ENCODE results near the gene ANKRD13C.
A peak's percentile ranks its signal among the peaks of the same experiment; 100 is the strongest.
"Not testable (repeated sequence)": the region's sequence is repeated elsewhere in the genome, so short reads cannot be mapped to it uniquely, and the experiment has no call there.

The ANKRD13C gene

GRCh38 chr1:70361727-70362398 lies 7.3 kb upstream of the ANKRD13C start:
- H3K27ac ChIP-seq (ENCODE audit: insufficient read depth, low read length, poor library complexity, severe bottlenecking) = no peak overlapping the region
- no peak for DNase-seq
- H3K27me3 ChIP-seq (replicated peaks; ENCODE audit: control insufficient read depth, insufficient read depth, low read length, poor library complexity, severe bottlenecking) = no peaks in the 10 kb centered on the region
- no peaks in the 10 kb centered on the region for H3K36me3 ChIP-seq (ENCODE audit: control insufficient read depth, insufficient read depth, low read length)
- H3K9me3 ChIP-seq (ENCODE audit: control insufficient read depth, low read length) = no peaks in the 10 kb centered on the region
- H3K4me1 ChIP-seq (ENCODE audit: control insufficient read depth, insufficient read depth, low read length, poor library complexity, severe bottlenecking) = no peaks in the 10 kb centered on the region
- no peak overlapping the region for H3K4me3 ChIP-seq (ENCODE audit: insufficient read depth, low read depth, low read length, poor library complexity, severe bottlenecking)

GRCh38 chr1:70360321-70360720 lies 5.8 kb upstream of the ANKRD13C start:
- no peak for DNase-seq
- no peaks in the 10 kb centered on the region for H3K9me3 ChIP-seq (ENCODE audit: control insufficient read depth, low read length)
- H3K36me3 ChIP-seq (ENCODE audit: control insufficient read depth, insufficient read depth, low read length) = no peaks in the 10 kb centered on the region
- H3K4me3 ChIP-seq (ENCODE audit: insufficient read depth, low read depth, low read length, poor library complexity, severe bottlenecking) = no peak overlapping the region
- H3K27me3 ChIP-seq (replicated peaks; ENCODE audit: control insufficient read depth, insufficient read depth, low read length, poor library complexity, severe bottlenecking) = no peaks in the 10 kb centered on the region
- no peak overlapping the region for H3K27ac ChIP-seq (ENCODE audit: insufficient read depth, low read length, poor library complexity, severe bottlenecking)
- no peaks in the 10 kb centered on the region for H3K4me1 ChIP-seq (ENCODE audit: control insufficient read depth, insufficient read depth, low read length, poor library complexity, severe bottlenecking)

- H3K36me3 ChIP-seq (ENCODE audit: control insufficient read depth, insufficient read depth, low read length) = peaks cover 3% of the 10 kb centered on the region
- DNase-seq = no peak
- no peak overlapping the region for H3K4me3 ChIP-seq (ENCODE audit: insufficient read depth, low read depth, low read length, poor library complexity, severe bottlenecking)
- no peaks in the 10 kb centered on the region for H3K4me1 ChIP-seq (ENCODE audit: control insufficient read depth, insufficient read depth, low read length, poor library complexity, severe bottlenecking)
- no peaks in the 10 kb centered on the region for H3K9me3 ChIP-seq (ENCODE audit: control insufficient read depth, low read length)
- no peak overlapping the region for H3K27ac ChIP-seq (ENCODE audit: insufficient read depth, low read length, poor library complexity, severe bottlenecking)
- no peaks in the 10 kb centered on the region for H3K27me3 ChIP-seq (replicated peaks; ENCODE audit: control insufficient read depth, insufficient read depth, low read length, poor library complexity, severe bottlenecking)
Observed at GRCh38 chr1:70358921-70359564, 4.5 kb upstream of the ANKRD13C start.

- Histone ChIP-seq H3K27me3 (replicated peaks; ENCODE audit: control insufficient read depth, insufficient read depth, low read length, poor library complexity, severe bottlenecking) (no peaks in the 10 kb centered on the region), H3K27ac (ENCODE audit: insufficient read depth, low read length, poor library complexity, severe bottlenecking) (no peak overlapping the region), H3K4me3 (ENCODE audit: insufficient read depth, low read depth, low read length, poor library complexity, severe bottlenecking) (no peak overlapping the region), H3K4me1 (ENCODE audit: control insufficient read depth, insufficient read depth, low read length, poor library complexity, severe bottlenecking) (peaks cover 10% of the 10 kb centered on the region), H3K36me3 (ENCODE audit: control insufficient read depth, insufficient read depth, low read length) (peaks cover 3% of the 10 kb centered on the region), H3K9me3 (ENCODE audit: control insufficient read depth, low read length) (no peaks in the 10 kb centered on the region)
- DNase-seq = no peak
Observed at GRCh38 chr1:70355920-70356319, 1.4 kb upstream of the ANKRD13C start.

- H3K4me1 ChIP-seq (ENCODE audit: control insufficient read depth, insufficient read depth, low read length, poor library complexity, severe bottlenecking) = peaks cover 10% of the 10 kb centered on the region
- H3K36me3 ChIP-seq (ENCODE audit: control insufficient read depth, insufficient read depth, low read length) = peaks cover 3% of the 10 kb centered on the region
- H3K4me3 ChIP-seq (ENCODE audit: insufficient read depth, low read depth, low read length, poor library complexity, severe bottlenecking) = peak overlapping the region; percentile 96
- H3K27me3 ChIP-seq (replicated peaks; ENCODE audit: control insufficient read depth, insufficient read depth, low read length, poor library complexity, severe bottlenecking) = no peaks in the 10 kb centered on the region
- peak overlapping the region; percentile 89 for H3K27ac ChIP-seq (ENCODE audit: insufficient read depth, low read length, poor library complexity, severe bottlenecking)
- no peaks in the 10 kb centered on the region for H3K9me3 ChIP-seq (ENCODE audit: control insufficient read depth, low read length)
- no peak for DNase-seq
Observed at GRCh38 chr1:70355111-70355407, 537 bp upstream of the ANKRD13C start.

- peaks cover 3% of the 10 kb centered on the region for H3K36me3 ChIP-seq (ENCODE audit: control insufficient read depth, insufficient read depth, low read length)
- no peaks in the 10 kb centered on the region for H3K9me3 ChIP-seq (ENCODE audit: control insufficient read depth, low read length)
- no peaks in the 10 kb centered on the region for H3K27me3 ChIP-seq (replicated peaks; ENCODE audit: control insufficient read depth, insufficient read depth, low read length, poor library complexity, severe bottlenecking)
- peak in 1 of 3 donors; percentile 2 for DNase-seq
- peaks cover 10% of the 10 kb centered on the region for H3K4me1 ChIP-seq (ENCODE audit: control insufficient read depth, insufficient read depth, low read length, poor library complexity, severe bottlenecking)
- H3K27ac ChIP-seq (ENCODE audit: insufficient read depth, low read length, poor library complexity, severe bottlenecking) = peak overlapping the region; percentile 89
- H3K4me3 ChIP-seq (ENCODE audit: insufficient read depth, low read depth, low read length, poor library complexity, severe bottlenecking) = peak overlapping the region; percentile 96
Observed at GRCh38 chr1:70353601-70354331, 756 bp downstream of the ANKRD13C start.

- H3K27ac ChIP-seq (ENCODE audit: insufficient read depth, low read length, poor library complexity, severe bottlenecking) = no peak overlapping the region
- peaks cover 10% of the 10 kb centered on the region for H3K4me1 ChIP-seq (ENCODE audit: control insufficient read depth, insufficient read depth, low read length, poor library complexity, severe bottlenecking)
- H3K4me3 ChIP-seq (ENCODE audit: insufficient read depth, low read depth, low read length, poor library complexity, severe bottlenecking) = peak overlapping the region; percentile 96
Observed at GRCh38 chr1:70353044-70353443, 1.5 kb downstream of the ANKRD13C start.

GRCh38 chr1:70349799-70350198 lies 4.7 kb downstream of the ANKRD13C start:
- not testable (repeated sequence) for H3K36me3 ChIP-seq (ENCODE audit: control insufficient read depth, insufficient read depth, low read length)

More at GRCh38 chr1:70353044-70353443, 1.5 kb downstream of the ANKRD13C start:
- no peaks in the 10 kb centered on the region for H3K27me3 ChIP-seq (replicated peaks; ENCODE audit: control insufficient read depth, insufficient read depth, low read length, poor library complexity, severe bottlenecking)
- DNase-seq = no peak
- H3K9me3 ChIP-seq (ENCODE audit: control insufficient read depth, low read length) = no peaks in the 10 kb centered on the region
- peaks cover 3% of the 10 kb centered on the region for H3K36me3 ChIP-seq (ENCODE audit: control insufficient read depth, insufficient read depth, low read length)

GRCh38 chr1:70348399-70349165 lies 5.9 kb downstream of the ANKRD13C start:
- Histone ChIP-seq H3K9me3 (ENCODE audit: control insufficient read depth, low read length) (no peaks in the 10 kb centered on the region), H3K27ac (ENCODE audit: insufficient read depth, low read length, poor library complexity, severe bottlenecking) (no peak overlapping the region), H3K4me3 (ENCODE audit: insufficient read depth, low read depth, low read length, poor library complexity, severe bottlenecking) (no peak overlapping the region), H3K4me1 (ENCODE audit: control insufficient read depth, insufficient read depth, low read length, poor library complexity, severe bottlenecking) (peaks cover 10% of the 10 kb centered on the region), H3K36me3 (ENCODE audit: control insufficient read depth, insufficient read depth, low read length) (no peaks in the 10 kb centered on the region), H3K27me3 (replicated peaks; ENCODE audit: control insufficient read depth, insufficient read depth, low read length, poor library complexity, severe bottlenecking) (no peaks in the 10 kb centered on the region)
- DNase-seq = no peak

More at GRCh38 chr1:70349799-70350198, 4.7 kb downstream of the ANKRD13C start:
- H3K27ac ChIP-seq (ENCODE audit: insufficient read depth, low read length, poor library complexity, severe bottlenecking); DNase-seq; H3K4me3 ChIP-seq (ENCODE audit: insufficient read depth, low read depth, low read length, poor library complexity, severe bottlenecking); H3K9me3 ChIP-seq (ENCODE audit: control insufficient read depth, low read length); H3K27me3 ChIP-seq (replicated peaks; ENCODE audit: control insufficient read depth, insufficient read depth, low read length, poor library complexity, severe bottlenecking); H3K4me1 ChIP-seq (ENCODE audit: control insufficient read depth, insufficient read depth, low read length, poor library complexity, severe bottlenecking): not testable (repeated sequence)

All from effector memory CD4-positive, alpha-beta T cell (primary cell).